HEK293 (cell line): Measurements from ENCODE around the gene SCIMP.

Source experiments
- CTCF ChIA-PET: fragments of 350-600 bp; formaldehyde crosslinking; extraction: SDS; loops from one replicate; lab custom pipeline; 2021; ENCODE audit warnings: antibody characterized with exemption; lab: Yijun Ruan, JAX
- POLR2A ChIA-PET: fragments of 300-600 bp; formaldehyde crosslinking; extraction: SDS; loops from one replicate; lab custom pipeline; 2020; ENCODE audit warnings: antibody characterized with exemption, inconsistent platforms; lab: Yijun Ruan, JAX
- H3K27ac ChIP-seq: fragments of 200-500 bp; sonication (Bioruptor generic); 2 replicates; pipeline ENCODE4 v1.5.1; 2014; ENCODE audit warnings: low read depth, low read length, control low read depth, inconsistent platforms; ENCODE audit errors: extremely low read depth
- H3K36me3 ChIP-seq, 2 experiments: fragments of 200-500 bp in 1 of 2; sonication (Bioruptor generic) in 1 of 2; 1 replicate in 1 of 2; 2 replicates in 1 of 2; pipeline ENCODE4 v1.5.1; 2014 to 2017; ENCODE audit warnings: inconsistent platforms in 2 of 2, low read length in 2 of 2; ENCODE audit not compliant: control insufficient read depth in 2 of 2, insufficient read depth in 1 of 2
- H3K4me1 ChIP-seq: fragments of 200-500 bp; sonication (Bioruptor generic); 2 replicates; pipeline ENCODE4 v1.5.1; 2014; ENCODE audit warnings: mild to moderate bottlenecking, low read length, inconsistent platforms; ENCODE audit not compliant: control insufficient read depth, insufficient read depth
- H3K4me3 ChIP-seq: 2 replicates; pipeline ENCODE4 v1.5.1; 2011; ENCODE audit warnings: low read depth, mild to moderate bottlenecking, control low read depth, low read length, moderate library complexity
- H3K9me3 ChIP-seq: fragments of 200-500 bp; sonication (Bioruptor generic); 2 replicates; pipeline ENCODE4 v1.5.1; 2014; ENCODE audit warnings: low read depth, low read length, inconsistent platforms; ENCODE audit not compliant: control insufficient read depth, insufficient read depth
- CTCF ChIP-seq: fragments of 450-650 bp; formaldehyde crosslinking; IDR thresholded peaks from 2 replicates; pipeline ENCODE4 v1.5.1; 2016; ENCODE audit warnings: missing biosample characterization, missing genetic modification characterization
- GLI4 ChIP-seq: fragments of 450-650 bp; formaldehyde crosslinking; IDR thresholded peaks from 2 replicates; pipeline ENCODE4 v1.5.1; 2016; ENCODE audit warnings: missing biosample characterization, missing genetic modification characterization
- GLIS1 ChIP-seq: fragments of 450-650 bp; formaldehyde crosslinking; IDR thresholded peaks from 2 replicates; pipeline ENCODE4 v1.5.1; 2016; ENCODE audit warnings: missing biosample characterization, missing genetic modification characterization
- IKZF3 ChIP-seq: fragments of 450-650 bp; IDR thresholded peaks from 2 replicates; pipeline ENCODE4 v1.5.0; 2018; ENCODE audit warnings: missing biosample characterization, mild to moderate bottlenecking, missing genetic modification characterization, moderate library complexity
- SALL2 ChIP-seq: fragments of 450-650 bp; formaldehyde crosslinking; IDR thresholded peaks from 2 replicates; pipeline ENCODE4 v1.5.0; 2017; ENCODE audit warnings: missing biosample characterization, mild to moderate bottlenecking, missing genetic modification characterization, borderline replicate concordance
- TRIM28 ChIP-seq: IDR thresholded peaks from 2 replicates; pipeline ENCODE4 v1.6.1; 2011; ENCODE audit warnings: low read length, control low read depth, borderline replicate concordance
- ZBTB26 ChIP-seq: fragments of 450-650 bp; formaldehyde crosslinking; optimal IDR thresholded peaks from 2 replicates; pipeline ENCODE3; 2016; ENCODE audit warnings: missing biosample characterization, mild to moderate bottlenecking, missing genetic modification characterization
- ZFP37 ChIP-seq: fragments of 450-650 bp; formaldehyde crosslinking; IDR thresholded peaks from 2 replicates; pipeline ENCODE4 v1.5.1; 2016; ENCODE audit warnings: missing biosample characterization, missing genetic modification characterization
- ZNF121 ChIP-seq: fragments of 450-650 bp; formaldehyde crosslinking; IDR thresholded peaks from 2 replicates; pipeline ENCODE4 v1.5.1; 2016; ENCODE audit warnings: missing biosample characterization, missing genetic modification characterization
- ZNF16 ChIP-seq: fragments of 450-650 bp; formaldehyde crosslinking; IDR thresholded peaks from 2 replicates; pipeline ENCODE4 v1.5.1; 2016; ENCODE audit warnings: low read depth, missing biosample characterization, missing genetic modification characterization
- ZNF221 ChIP-seq: fragments of 450-650 bp; formaldehyde crosslinking; IDR thresholded peaks from 2 replicates; pipeline ENCODE4 v1.5.1; 2017; ENCODE audit warnings: missing biosample characterization, missing genetic modification characterization, borderline replicate concordance
- ZNF239 ChIP-seq: fragments of 450-650 bp; formaldehyde crosslinking; IDR thresholded peaks from 2 replicates; pipeline ENCODE4 v1.5.1; 2016; ENCODE audit warnings: missing biosample characterization, missing genetic modification characterization
- ZNF266 ChIP-seq: fragments of 450-650 bp; formaldehyde crosslinking; IDR thresholded peaks from 2 replicates; pipeline ENCODE4 v1.5.1; 2016; ENCODE audit warnings: missing biosample characterization, missing genetic modification characterization, low read depth
- ZNF280C ChIP-seq: fragments of 450-650 bp; formaldehyde crosslinking; IDR thresholded peaks from 2 replicates; pipeline ENCODE4 v1.5.1; 2016; ENCODE audit warnings: missing biosample characterization, missing genetic modification characterization
- ZNF311 ChIP-seq: fragments of 450-650 bp; formaldehyde crosslinking; IDR thresholded peaks from 2 replicates; pipeline ENCODE4 v1.5.1; 2017; ENCODE audit warnings: missing biosample characterization, missing genetic modification characterization, borderline replicate concordance
- ZNF341 ChIP-seq: fragments of 450-650 bp; formaldehyde crosslinking; IDR thresholded peaks from 2 replicates; pipeline ENCODE4; 2016; ENCODE audit warnings: low read depth, missing biosample characterization, missing genetic modification characterization
- ZNF404 ChIP-seq: fragments of 450-650 bp; formaldehyde crosslinking; IDR thresholded peaks from 2 replicates; pipeline ENCODE4 v1.5.1; 2017; ENCODE audit warnings: missing biosample characterization, missing genetic modification characterization
- ZNF426 ChIP-seq: fragments of 450-650 bp; formaldehyde crosslinking; IDR thresholded peaks from 2 replicates; pipeline ENCODE4 v1.5.1; 2017; ENCODE audit warnings: missing biosample characterization, missing genetic modification characterization, mild to moderate bottlenecking, inconsistent platforms, moderate library complexity
- ZNF521 ChIP-seq: fragments of 450-650 bp; formaldehyde crosslinking; IDR thresholded peaks from 2 replicates; pipeline ENCODE4 v1.5.1; 2017; ENCODE audit warnings: missing biosample characterization, mild to moderate bottlenecking, missing genetic modification characterization
- ZNF571 ChIP-seq: fragments of 450-650 bp; formaldehyde crosslinking; IDR thresholded peaks from 2 replicates; pipeline ENCODE4 v1.5.0; 2017; ENCODE audit warnings: missing biosample characterization, missing genetic modification characterization
- ZNF580 ChIP-seq: fragments of 450-650 bp; formaldehyde crosslinking; IDR thresholded peaks from 2 replicates; pipeline ENCODE4 v1.5.1; 2016; ENCODE audit warnings: missing biosample characterization, missing genetic modification characterization
- ZNF600 ChIP-seq: fragments of 450-650 bp; formaldehyde crosslinking; IDR thresholded peaks from 2 replicates; pipeline ENCODE4 v1.5.1; 2016; ENCODE audit warnings: missing biosample characterization, missing genetic modification characterization
- ZNF670 ChIP-seq: fragments of 450-650 bp; formaldehyde crosslinking; IDR thresholded peaks from 2 replicates; pipeline ENCODE4 v1.5.1; 2016; ENCODE audit warnings: missing biosample characterization, missing genetic modification characterization, low read depth
- ZNF707 ChIP-seq: fragments of 450-650 bp; formaldehyde crosslinking; IDR thresholded peaks from 2 replicates; pipeline ENCODE4 v1.5.1; 2016; ENCODE audit warnings: missing biosample characterization, missing genetic modification characterization
- ZNF792 ChIP-seq: fragments of 450-650 bp; formaldehyde crosslinking; IDR thresholded peaks from 2 replicates; pipeline ENCODE4 v1.5.1; 2016; ENCODE audit warnings: missing biosample characterization, missing genetic modification characterization
- ZSCAN23 ChIP-seq: fragments of 450-650 bp; formaldehyde crosslinking; IDR thresholded peaks from 2 replicates; pipeline ENCODE4 v1.5.1; 2016; ENCODE audit warnings: missing biosample characterization, missing genetic modification characterization
- ZSCAN5A ChIP-seq: fragments of 450-650 bp; formaldehyde crosslinking; IDR thresholded peaks from 2 replicates; pipeline ENCODE4 v1.5.1; 2016; ENCODE audit warnings: missing biosample characterization, missing genetic modification characterization

The SCIMP gene

GRCh38 chr17:5272322-5272721, 37.7 kb upstream of the SCIMP start:
- CTCF ChIA-PET: interaction anchor here (0.9 to 1.2 kb wide), 3 partner anchors 9 to 33 kb away, joined by 3 to 7 read pairs (median 4); partner anchors contain the start of gene RABEP1
- Histone ChIP-seq H3K4me1 (peaks cover 3% of the 10 kb centered on the region; the same call in 1 of the 2 replicates), H3K4me3 (no peak overlapping the region), H3K27ac (no peak overlapping the region), H3K9me3 (no peaks in the 10 kb centered on the region), H3K36me3 (no peaks in the 10 kb centered on the region)
- TF ChIP-seq ZNF221 (tag by site-specific recombination) (no peak), ZNF239 (tag by site-specific recombination) (no peak), ZNF341 (tag by site-specific recombination) (no peak), ZNF280C (no peak), CTCF (tag by site-specific recombination) (no peak), ZFP37 (tag by site-specific recombination) (no peak), ZNF266 (tag by site-specific recombination) (no peak), ZNF16 (tag by site-specific recombination) (no peak), ZNF792 (tag by site-specific recombination) (no peak), ZNF670 (tag by site-specific recombination) (no peak), SALL2 (no peak), IKZF3 (no peak), ZNF311 (no peak), ZNF404 (no peak), ZNF707 (tag by site-specific recombination) (no peak), ZNF426 (tag by site-specific recombination) (no peak), TRIM28 (no peak)
- POLR2A ChIA-PET: interaction anchor here (1.2 kb wide), 2 partner anchors 9 to 10 kb away, joined by 3 read pairs; partner anchors contain the start of gene RABEP1

- Histone ChIP-seq H3K4me3 (no peak overlapping the region), H3K36me3 (no peaks in the 10 kb centered on the region), H3K9me3 (no peaks in the 10 kb centered on the region), H3K4me1 (no peaks in the 10 kb centered on the region), H3K27ac (no peak overlapping the region)
- CTCF ChIA-PET: interaction anchor here (1.8 kb wide), 1 partner anchor 15 kb away, joined by 5 read pairs; no protein-coding TSS in a partner anchor
- POLR2A ChIA-PET: no interaction called here
- no peak for TF ChIP-seq GLIS1
- no peak for TF ChIP-seq ZNF280C
- TF ChIP-seq ZNF521 (tag by site-specific recombination): no peak
- no peak for TF ChIP-seq ZNF580 (tag by site-specific recombination)
- no peak for TF ChIP-seq ZSCAN23
- no peak for TF ChIP-seq ZSCAN5A (tag by site-specific recombination)
- no peak for TF ChIP-seq GLI4 (tag by site-specific recombination)
- TF ChIP-seq ZNF600: no peak
- TF ChIP-seq ZNF121 (tag by site-specific recombination): no peak
- TF ChIP-seq ZNF571 (tag by site-specific recombination): no peak
- no peak for TF ChIP-seq ZBTB26 (tag by site-specific recombination)
Measured at GRCh38 chr17:5269241-5269960, 34.7 kb upstream of the SCIMP start.
